ENCODE results near the gene PTPRA.

PTPRA gene

DNA sequence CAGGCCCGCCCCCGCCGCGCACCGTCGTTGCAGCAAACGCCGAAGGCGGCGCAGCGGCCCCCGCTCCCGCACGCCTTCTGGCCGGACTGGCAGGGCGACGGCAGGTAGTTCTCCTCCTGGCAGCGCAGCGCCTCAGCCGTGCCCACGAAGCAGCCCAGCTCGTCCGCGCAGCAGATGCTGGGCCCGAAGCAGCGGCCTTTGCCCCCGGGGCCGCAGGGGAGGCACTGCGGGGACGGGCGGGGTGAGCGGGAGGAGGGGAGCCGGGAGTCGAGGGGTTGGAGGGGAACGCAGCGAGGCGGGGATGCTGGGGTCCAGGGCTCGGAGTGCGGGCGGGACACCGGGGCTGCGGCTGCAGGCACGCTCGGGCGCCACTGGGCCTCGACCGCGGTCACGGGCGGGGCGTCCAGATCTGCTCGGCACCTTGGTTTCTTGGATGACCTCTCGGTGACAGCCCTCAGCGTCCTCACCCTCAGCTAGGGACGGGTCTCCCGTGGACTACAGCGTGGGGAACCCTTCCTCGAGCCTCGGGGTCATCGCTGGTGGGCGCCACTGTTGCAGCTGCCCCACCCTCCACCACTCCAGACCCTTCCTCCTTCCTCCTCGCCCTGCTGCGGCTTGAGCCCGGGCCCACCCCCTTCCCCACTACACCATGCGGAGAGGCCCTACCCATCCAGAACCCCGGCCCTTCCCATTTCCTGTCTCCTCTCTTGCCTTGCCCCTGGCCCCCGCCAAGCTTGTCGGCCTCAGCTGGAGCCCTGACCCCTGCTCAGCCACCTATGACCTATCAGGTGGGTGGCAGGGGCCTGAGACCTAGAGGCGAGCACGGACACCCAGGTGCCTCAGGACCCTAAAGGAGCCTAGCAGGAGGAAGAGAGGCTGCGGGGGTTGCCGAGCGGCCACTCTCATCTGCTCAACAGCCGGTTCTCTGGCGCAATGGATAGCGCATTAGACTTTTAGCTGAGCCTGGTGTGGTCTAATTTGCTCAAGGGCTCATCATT is 210.0 kb downstream of the PTPRA start:
- no peak for DNase-seq

DNA sequence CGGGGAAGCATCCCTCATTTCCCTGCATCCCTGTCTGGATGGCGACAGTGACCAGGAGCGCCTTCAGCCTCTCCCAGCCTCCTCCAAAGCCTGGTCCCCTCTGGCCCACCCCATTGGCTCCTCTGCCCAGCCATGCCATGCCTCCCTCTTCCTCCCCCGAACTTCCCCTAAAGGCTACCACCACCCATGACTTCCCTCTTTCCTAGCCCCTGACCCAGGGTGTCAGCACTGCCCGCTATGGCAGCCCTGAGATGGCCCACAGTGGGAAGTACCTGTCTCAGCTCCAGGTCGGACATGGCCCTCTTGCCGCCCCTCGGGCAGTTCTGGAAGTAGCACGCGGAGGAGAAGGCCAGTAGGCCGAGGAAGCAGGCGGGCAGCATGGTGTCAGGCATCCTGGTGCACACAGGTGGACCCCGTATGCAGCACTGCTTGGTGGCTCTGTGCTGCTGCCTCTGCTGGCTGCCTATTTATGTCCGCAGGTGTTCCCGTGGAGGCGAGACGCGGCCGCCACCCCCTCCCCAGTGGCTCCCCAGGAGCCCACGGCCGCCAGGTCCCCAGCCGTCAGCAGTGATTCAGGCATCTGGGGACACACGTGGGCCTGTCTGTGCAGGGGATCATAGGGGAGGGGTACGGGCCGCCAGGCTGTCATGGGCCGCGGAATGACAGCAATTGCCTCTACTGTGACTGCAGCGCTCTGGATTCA is 211.2 kb downstream of the PTPRA start, which contains the start of gene AVP:
Gene AVP, minus strand, starts transcription at position 442 of the 703 bp plus-strand sequence. Its CDS starts 50 bp downstream, at position 392.
- no peak for DNase-seq

DNA sequence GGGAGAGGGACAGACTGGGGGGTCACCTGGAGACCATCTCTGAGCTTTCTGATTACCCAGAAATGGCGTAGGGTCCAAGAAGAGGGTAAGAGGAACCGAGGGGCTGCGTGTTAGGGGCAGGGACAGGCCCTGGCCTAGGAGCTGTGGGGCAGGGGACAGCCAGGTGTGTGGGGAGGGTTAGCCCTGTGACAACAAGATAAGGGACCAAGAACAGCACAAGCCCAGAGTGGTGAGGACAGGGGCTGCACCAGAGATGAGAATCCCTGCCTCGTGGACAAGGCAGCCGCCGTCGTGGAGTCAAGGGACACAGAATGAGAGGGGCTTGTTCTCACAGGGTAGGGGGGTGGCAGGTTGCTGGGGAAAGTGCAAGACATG is 211.7 kb downstream of the PTPRA start:
- no peak for DNase-seq

DNA sequence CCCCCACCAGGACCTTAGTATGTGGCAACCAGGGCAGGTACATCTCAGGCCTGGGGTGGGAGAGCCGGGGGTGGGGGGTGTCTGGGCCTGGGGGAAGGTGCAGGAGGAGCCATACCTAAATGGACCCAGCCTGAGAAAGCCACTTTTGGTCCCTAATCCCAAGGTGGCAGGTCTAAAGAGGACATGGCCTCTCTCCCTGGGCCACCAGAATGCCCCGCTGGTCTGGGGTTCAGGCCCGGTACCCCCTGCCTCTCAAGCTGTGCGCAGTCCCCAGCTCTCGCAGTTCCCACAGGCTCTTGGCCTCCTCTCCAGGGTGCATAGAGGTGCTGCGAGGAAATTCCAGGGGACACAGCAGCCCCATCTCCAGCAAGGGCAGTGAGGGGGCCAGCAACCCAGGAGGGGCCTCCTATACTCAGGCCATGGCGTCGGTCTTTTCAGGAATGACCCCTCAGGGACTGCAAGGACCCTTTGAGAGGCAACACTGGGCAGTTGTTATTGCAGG is 212.3 kb downstream of the PTPRA start:
- DNase-seq: no peak

DNA sequence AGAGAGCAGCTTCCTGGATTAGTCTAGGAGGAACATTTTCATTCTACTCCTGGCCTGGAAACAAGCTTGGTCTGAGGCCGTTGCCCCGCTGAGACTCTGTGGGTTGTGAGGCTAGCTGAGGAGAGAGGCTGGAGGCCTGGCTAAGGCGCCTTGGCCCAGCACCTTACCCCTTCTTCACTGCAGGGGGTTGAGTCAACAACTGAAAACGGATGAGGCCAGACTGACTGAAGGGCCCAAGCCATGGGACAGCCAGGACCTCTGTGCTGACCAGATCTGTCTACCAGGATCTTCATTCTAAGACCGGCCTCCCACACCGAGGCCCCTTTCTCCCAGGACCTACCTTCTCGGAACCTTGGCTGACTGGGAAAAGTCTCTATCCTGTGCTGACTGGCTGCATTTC is 214.8 kb downstream of the PTPRA start:
- DNase-seq: no peak
